Neural cell (in vitro differentiated cells): ENCODE data around the gene RNF103.

Experiments
- CTCF ChIP-seq: fragments of 450-650 bp; IDR thresholded peaks from 2 replicates; pipeline ENCODE4 v1.5.1; 2014; ENCODE audit warnings: antibody characterized with exemption, mild to moderate bottlenecking, moderate library complexity; ENCODE audit not compliant: poor library complexity, severe bottlenecking
- EP300 ChIP-seq: fragments of 450-650 bp; conservative IDR thresholded peaks from 2 replicates; pipeline ENCODE4 v1.6.1; 2014; ENCODE audit warnings: antibody characterized with exemption, mild to moderate bottlenecking, moderate library complexity; ENCODE audit not compliant: poor library complexity, severe bottlenecking
- EZH2 ChIP-seq: fragments of 200-600, 300-800 bp; shearing (Covaris generic), sonication (generic); IDR thresholded peaks from 2 replicates; pipeline ENCODE4 v1.6.1; 2014; ENCODE audit warnings: antibody characterized with exemption, low read length, borderline replicate concordance, mild to moderate bottlenecking; ENCODE audit not compliant: insufficient read depth, poor library complexity, severe bottlenecking
- SMC3 ChIP-seq: fragments of 450-650 bp; conservative IDR thresholded peaks from 2 replicates; pipeline ENCODE4 v1.6.1; 2014; ENCODE audit warnings: antibody characterized with exemption, mild to moderate bottlenecking, moderate library complexity; ENCODE audit not compliant: poor library complexity
- TAF1 ChIP-seq: IDR thresholded peaks from 2 replicates; pipeline ENCODE4 v1.6.1; 2012; ENCODE audit warnings: low read depth

- TF ChIP-seq TAF1 (no peak), CTCF (no peak), EP300 (no peak), EZH2 (no peak), SMC3 (no peak)
Measured at GRCh38 chr2:86634352-86634751, 10.7 kb upstream of the RNF103 start.
